HG02870 (cell line): ENCODE measurements around the gene GJB5.
"Not testable (repeated sequence)": the region's sequence is repeated elsewhere in the genome, so short reads cannot be mapped to it uniquely, and the experiment has no call there.

Experiments
- ATAC-seq: cut with Tn5 transposase; IDR thresholded peaks from one replicate; pipeline ENCODE4 v1.9.1; 2021; ENCODE audit warnings: mild to moderate bottlenecking, moderate library complexity; ENCODE audit not compliant: unreplicated experiment

Gene GJB5

GRCh38 chr1:34754964-34755637 is at the start of gene GJB5:
Gene GJB5, plus strand, starts transcription at chr1:34755047. Its CDS starts 2,284 bp downstream, at chr1:34757331.
- no peak for ATAC-seq

- no peak for ATAC-seq
Observed at GRCh38 chr1:34705077-34705476, 49.8 kb upstream of the GJB5 start.

- ATAC-seq = no peak
Observed at GRCh38 chr1:34708106-34708505, 46.7 kb upstream of the GJB5 start.

- ATAC-seq = no peak
Observed at GRCh38 chr1:34709547-34709946, 45.3 kb upstream of the GJB5 start.

GRCh38 chr1:34710812-34711211 is 44.0 kb upstream of the GJB5 start:
- no peak for ATAC-seq

GRCh38 chr1:34711485-34711884 is 43.4 kb upstream of the GJB5 start:
- ATAC-seq = no peak

GRCh38 chr1:34712007-34712688 is 42.7 kb upstream of the GJB5 start:
- no peak for ATAC-seq

GRCh38 chr1:34713443-34713842 is 41.4 kb upstream of the GJB5 start:
- no peak for ATAC-seq

GRCh38 chr1:34714386-34714785 is 40.5 kb upstream of the GJB5 start:
- ATAC-seq = no peak

- no peak for ATAC-seq
Observed at GRCh38 chr1:34715139-34715538, 39.7 kb upstream of the GJB5 start.

GRCh38 chr1:34721241-34721640 is 33.6 kb upstream of the GJB5 start:
- ATAC-seq = no peak

GRCh38 chr1:34721646-34722355 is 33.0 kb upstream of the GJB5 start:
- ATAC-seq = no peak

GRCh38 chr1:34726861-34727260 is 28.0 kb upstream of the GJB5 start:
- ATAC-seq = no peak

- no peak for ATAC-seq
Observed at GRCh38 chr1:34730485-34730884, 24.4 kb upstream of the GJB5 start.

GRCh38 chr1:34732831-34733230 is 22.0 kb upstream of the GJB5 start:
- not testable (repeated sequence) for ATAC-seq

GRCh38 chr1:34736692-34737091 is 18.2 kb upstream of the GJB5 start:
- ATAC-seq = no peak

- not testable (repeated sequence) for ATAC-seq
Observed at GRCh38 chr1:34737236-34737635, 17.6 kb upstream of the GJB5 start.

- ATAC-seq = no peak
Observed at GRCh38 chr1:34739613-34740012, 15.2 kb upstream of the GJB5 start.

GRCh38 chr1:34740161-34740868 is 14.5 kb upstream of the GJB5 start:
- ATAC-seq = no peak

GRCh38 chr1:34742667-34743270 is 12.1 kb upstream of the GJB5 start:
- no peak for ATAC-seq

GRCh38 chr1:34743775-34744174 is 11.1 kb upstream of the GJB5 start:
- ATAC-seq = no peak
